ENCODE measurements around the gene B3GNT2.

DNA sequence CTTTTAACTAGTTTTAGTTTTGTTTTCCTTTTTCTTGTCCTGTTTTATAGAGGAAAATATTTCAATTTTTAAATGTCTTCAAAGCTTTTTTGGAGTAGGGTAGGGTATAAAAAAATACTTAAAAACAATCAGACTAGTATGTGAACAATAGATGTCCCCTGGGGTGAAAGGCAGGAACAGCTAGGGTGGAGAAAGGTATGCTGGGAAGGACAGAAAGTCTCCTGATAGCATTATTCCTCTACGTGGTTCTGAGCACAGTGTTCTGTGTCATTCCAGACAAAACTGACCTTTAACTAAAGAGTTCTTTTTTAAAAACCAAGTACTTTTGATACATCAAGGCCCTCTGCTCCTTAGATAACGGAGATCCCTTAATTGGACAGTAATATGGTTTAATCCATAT is 32.1 kb upstream of the B3GNT2 start:
- TF ChIP-seq, protein P1, sequence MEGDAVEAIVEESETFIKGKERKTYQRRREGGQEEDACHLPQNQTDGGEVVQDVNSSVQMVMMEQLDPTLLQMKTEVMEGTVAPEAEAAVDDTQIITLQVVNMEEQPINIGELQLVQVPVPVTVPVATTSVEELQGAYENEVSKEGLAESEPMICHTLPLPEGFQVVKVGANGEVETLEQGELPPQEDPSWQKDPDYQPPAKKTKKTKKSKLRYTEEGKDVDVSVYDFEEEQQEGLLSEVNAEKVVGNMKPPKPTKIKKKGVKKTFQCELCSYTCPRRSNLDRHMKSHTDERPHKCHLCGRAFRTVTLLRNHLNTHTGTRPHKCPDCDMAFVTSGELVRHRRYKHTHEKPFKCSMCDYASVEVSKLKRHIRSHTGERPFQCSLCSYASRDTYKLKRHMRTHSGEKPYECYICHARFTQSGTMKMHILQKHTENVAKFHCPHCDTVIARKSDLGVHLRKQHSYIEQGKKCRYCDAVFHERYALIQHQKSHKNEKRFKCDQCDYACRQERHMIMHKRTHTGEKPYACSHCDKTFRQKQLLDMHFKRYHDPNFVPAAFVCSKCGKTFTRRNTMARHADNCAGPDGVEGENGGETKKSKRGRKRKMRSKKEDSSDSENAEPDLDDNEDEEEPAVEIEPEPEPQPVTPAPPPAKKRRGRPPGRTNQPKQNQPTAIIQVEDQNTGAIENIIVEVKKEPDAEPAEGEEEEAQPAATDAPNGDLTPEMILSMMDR (IDR thresholded peaks at IDR 0.05) = no peak
- TF ChIP-seq POLR2A (IDR thresholded peaks at IDR 0.05) = no peak
